Type B pancreatic cell (in vitro differentiated cells): Measurements from ENCODE around the gene KCNT2. TPM values are rescaled to one million over a fixed set of nuclear protein-coding genes. Genes with fewer than 3 reads are reported as not detected.

Experiments
- DNase-seq: peaks from one replicate; pipeline ENCODE4 v3.0.0; 2021; ENCODE audit warnings: mixed read lengths; ENCODE audit not compliant: unreplicated experiment; ENCODE audit errors: extremely low spot score
- H3K27ac Mint-ChIP-seq: 2 replicates; pipeline ENCODE4 v1.8.0; 2021; ENCODE audit warnings: mild to moderate bottlenecking, mixed read lengths
- H3K27me3 Mint-ChIP-seq: 2 replicates; pipeline ENCODE4 v1.8.0; 2021; ENCODE audit warnings: mixed read lengths
- H3K36me3 Mint-ChIP-seq: 2 replicates; pipeline ENCODE4 v1.8.0; 2021; ENCODE audit warnings: mixed read lengths
- H3K4me1 Mint-ChIP-seq: one replicate; pipeline ENCODE4 v1.8.0; 2021; ENCODE audit warnings: mixed read lengths; ENCODE audit not compliant: unreplicated experiment
- H3K4me3 Mint-ChIP-seq: 2 replicates; pipeline ENCODE4 v1.8.0; 2021; ENCODE audit warnings: mild to moderate bottlenecking, mixed read lengths
- H3K9me3 Mint-ChIP-seq: 2 replicates; pipeline ENCODE4 v1.8.0; 2021; ENCODE audit warnings: mixed read lengths
- CTCF ChIP-seq: fragments of 200-600 bp; sonication (generic); conservative IDR thresholded peaks from 2 replicates; pipeline ENCODE4 v1.5.0; 2021; ENCODE audit warnings: antibody characterized with exemption, mild to moderate bottlenecking
- total RNA-seq: library from RNA; stranded (reverse); gene quantifications from 2 replicates; pipeline ENCODE4 v1.2.1, GENCODE V29; 2021; ENCODE audit warnings: low replicate concordance

The KCNT2 gene
- total RNA-seq, 1 donor from 2014 or later = 10.9 TPM

- H3K27me3 Mint-ChIP-seq = no peaks in the 10 kb centered on the region
- no peak overlapping the region for H3K4me3 Mint-ChIP-seq
- no peaks in the 10 kb centered on the region for H3K36me3 Mint-ChIP-seq
- no peaks in the 10 kb centered on the region for H3K9me3 Mint-ChIP-seq
- H3K4me1 Mint-ChIP-seq = no peaks in the 10 kb centered on the region
- no peak for DNase-seq
- H3K27ac Mint-ChIP-seq = no peak overlapping the region
- no peak for TF ChIP-seq CTCF
These were observed 110.4 kb downstream of the KCNT2 start for GRCh38 chr1:196497817-196498216.

GRCh38 chr1:196494766-196495165, 113.5 kb downstream of the KCNT2 start:
- no peak for DNase-seq
- Mint-ChIP-seq H3K4me1 (no peaks in the 10 kb centered on the region), H3K36me3 (no peaks in the 10 kb centered on the region), H3K9me3 (no peaks in the 10 kb centered on the region), H3K27ac (no peak overlapping the region), H3K27me3 (no peaks in the 10 kb centered on the region), H3K4me3 (no peak overlapping the region)
- no peak for TF ChIP-seq CTCF

GRCh38 chr1:196493881-196494280, 114.4 kb downstream of the KCNT2 start:
- H3K4me1 Mint-ChIP-seq = peaks cover 4% of the 10 kb centered on the region
- no peaks in the 10 kb centered on the region for H3K9me3 Mint-ChIP-seq
- no peak overlapping the region for H3K4me3 Mint-ChIP-seq
- DNase-seq = no peak
- no peak for TF ChIP-seq CTCF
- no peaks in the 10 kb centered on the region for H3K27me3 Mint-ChIP-seq
- no peak overlapping the region for H3K27ac Mint-ChIP-seq
- H3K36me3 Mint-ChIP-seq = peaks cover under 1% of the 10 kb centered on the region

- H3K27ac Mint-ChIP-seq = no peak overlapping the region
- no peaks in the 10 kb centered on the region for H3K27me3 Mint-ChIP-seq
- no peak for DNase-seq
- H3K4me1 Mint-ChIP-seq = peaks cover 8% of the 10 kb centered on the region
- H3K4me3 Mint-ChIP-seq = no peak overlapping the region
- peaks cover 8% of the 10 kb centered on the region for H3K36me3 Mint-ChIP-seq
- no peaks in the 10 kb centered on the region for H3K9me3 Mint-ChIP-seq
- TF ChIP-seq CTCF = no peak
These were observed 119.7 kb downstream of the KCNT2 start for GRCh38 chr1:196488579-196488978.

GRCh38 chr1:196486346-196486745, 121.9 kb downstream of the KCNT2 start:
- Mint-ChIP-seq H3K4me1 (peaks cover 8% of the 10 kb centered on the region), H3K27ac (no peak overlapping the region), H3K27me3 (no peaks in the 10 kb centered on the region), H3K36me3 (peaks cover 8% of the 10 kb centered on the region), H3K4me3 (no peak overlapping the region), H3K9me3 (no peaks in the 10 kb centered on the region)
- no peak for DNase-seq
- TF ChIP-seq CTCF = no peak

DNA sequence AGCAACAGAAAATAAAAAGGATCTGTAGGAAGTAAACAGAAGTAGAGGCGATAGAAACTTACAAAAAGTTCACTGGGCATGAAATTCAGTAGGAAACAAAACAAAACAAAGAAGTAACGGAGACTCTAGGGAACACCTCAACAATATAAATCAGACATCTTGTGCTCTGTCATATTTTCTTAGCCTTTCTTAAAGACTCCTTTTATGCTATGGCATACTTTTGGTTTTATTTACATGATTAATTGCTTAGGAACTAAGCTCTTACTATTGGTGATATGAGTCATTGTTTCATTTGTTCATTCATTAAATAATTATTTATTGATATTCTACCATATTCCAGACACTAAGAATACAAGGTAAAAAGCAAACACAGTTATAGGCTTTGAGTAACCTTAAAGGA, 126.6 kb downstream of the KCNT2 start:
- H3K4me1 Mint-ChIP-seq = no peaks in the 10 kb centered on the region

More for the DNA sequence above, 126.6 kb downstream of the KCNT2 start:
- Mint-ChIP-seq H3K36me3 (peaks cover 4% of the 10 kb centered on the region), H3K4me3 (no peak overlapping the region), H3K9me3 (no peaks in the 10 kb centered on the region), H3K27ac (no peak overlapping the region), H3K27me3 (no peaks in the 10 kb centered on the region)
- no peak for TF ChIP-seq CTCF
- no peak for DNase-seq
